IMR-90 (cell line): Measurements from ENCODE around the gene MFAP2. TPM values are rescaled to one million over a fixed set of nuclear protein-coding genes. Genes with fewer than 3 reads are reported as not detected.

ENCODE experiments used
- ATAC-seq: fragments of 200-7000 bp; cut with Tn5 transposase; 2 replicates; pipeline ENCODE4 v1.9.1; 2020; ENCODE audit warnings: low read depth, mild to moderate bottlenecking, moderate library complexity
- BruUV-seq: library from RNA; stranded (reverse); fragments of 400-500 nt; replicated peaks from 2 replicates; lab custom pipeline; 2021; lab: Mats Ljungman, UMichigan
- CTCF ChIA-PET: fragments of 300-600 bp; formaldehyde crosslinking; extraction: SDS; loops from one replicate; lab custom pipeline; 2021; ENCODE audit warnings: antibody characterized with exemption; lab: Yijun Ruan, JAX
- POLR2A ChIA-PET: fragments of 300-600 bp; sonication (Branson Sonifier 250); formaldehyde crosslinking; loops from one replicate; lab custom pipeline; 2022; ENCODE audit warnings: antibody characterized with exemption; ENCODE audit not compliant: unreplicated experiment; lab: Charles Lee
- DNase-seq: peaks from one replicate; pipeline ENCODE4 v3.0.0; 2013
- H2AFZ ChIP-seq: replicated peaks from 2 replicates; pipeline ENCODE3; 2013; ENCODE audit warnings: low read length, mild to moderate bottlenecking; ENCODE audit not compliant: poor library complexity
- H2AK5ac ChIP-seq: 2 replicates; pipeline ENCODE4 v1.6.1; 2013; ENCODE audit warnings: low read depth, low read length, inconsistent platforms
- H2AK9ac ChIP-seq: replicated peaks from 2 replicates; pipeline ENCODE3; 2013; ENCODE audit warnings: mild to moderate bottlenecking, low read depth, low read length, moderate library complexity; ENCODE audit not compliant: poor library complexity
- H2BK120ac ChIP-seq: 2 replicates; pipeline ENCODE4 v1.6.1; 2013; ENCODE audit warnings: low read depth, low read length, inconsistent platforms
- H2BK15ac ChIP-seq: 3 replicates; pipeline ENCODE4 v1.6.1; 2013; ENCODE audit warnings: low read depth, low read length, inconsistent platforms
- H2BK20ac ChIP-seq: 2 replicates; pipeline ENCODE4 v1.6.1; 2013; ENCODE audit warnings: low read depth, mild to moderate bottlenecking, inconsistent platforms, low read length, moderate library complexity
- H2BK5ac ChIP-seq: 2 replicates; pipeline ENCODE4 v1.6.1; 2013; ENCODE audit warnings: mild to moderate bottlenecking, low read depth, low read length, inconsistent platforms; ENCODE audit not compliant: poor library complexity, severe bottlenecking
- H3K14ac ChIP-seq: replicated peaks from 2 replicates; pipeline ENCODE4 v1.6.1; 2013; ENCODE audit warnings: low read depth, low read length, inconsistent platforms
- H3K18ac ChIP-seq: 2 replicates; pipeline ENCODE4 v1.6.1; 2013; ENCODE audit warnings: low read depth, low read length, control low read depth
- H3K23ac ChIP-seq: 2 replicates; pipeline ENCODE4 v1.6.1; 2013; ENCODE audit warnings: low read depth, low read length, inconsistent platforms
- H3K27ac ChIP-seq: 2 replicates; pipeline ENCODE4 v1.5.1; 2013; ENCODE audit warnings: mild to moderate bottlenecking, control low read depth, low read length; ENCODE audit not compliant: insufficient read depth
- H3K27me3 ChIP-seq: 2 replicates; pipeline ENCODE4 v1.6.1; 2013; ENCODE audit warnings: low read length; ENCODE audit not compliant: control insufficient read depth, insufficient read depth
- H3K36me3 ChIP-seq: 2 replicates; pipeline ENCODE4 v1.6.1; 2013; ENCODE audit warnings: low read length, mixed read lengths; ENCODE audit not compliant: control insufficient read depth, insufficient read depth
- H3K4ac ChIP-seq: 2 replicates; pipeline ENCODE4 v1.6.1; 2013; ENCODE audit warnings: low read depth, low read length, inconsistent platforms
- H3K4me1 ChIP-seq: 2 replicates; pipeline ENCODE4 v1.6.1; 2013; ENCODE audit warnings: low read length, mixed read lengths; ENCODE audit not compliant: control insufficient read depth, insufficient read depth
- H3K4me2 ChIP-seq: 2 replicates; pipeline ENCODE4 v1.6.1; 2013; ENCODE audit warnings: low read depth, mild to moderate bottlenecking, control low read depth, low read length, moderate library complexity
- H3K4me3 ChIP-seq: 2 replicates; pipeline ENCODE4 v1.5.1; 2013; ENCODE audit warnings: low read depth, mild to moderate bottlenecking, control low read depth, low read length, moderate library complexity; ENCODE audit not compliant: insufficient read depth
- H3K56ac ChIP-seq: 2 replicates; pipeline ENCODE4 v1.6.1; 2013; ENCODE audit warnings: low read length, inconsistent platforms; ENCODE audit not compliant: insufficient read depth; ENCODE audit errors: extremely low read depth
- H3K79me1 ChIP-seq, 2 experiments: 2 replicates each; pipeline ENCODE4 v1.6.1; 2013; ENCODE audit warnings: low read length in 2 of 2, inconsistent platforms in 1 of 2, low read depth in 1 of 2
- H3K9ac ChIP-seq: 2 replicates; pipeline ENCODE4 v1.6.1; 2013; ENCODE audit warnings: low read depth, low read length, control low read depth
- H3K9me1 ChIP-seq: 2 replicates; pipeline ENCODE4 v1.6.1; 2013; ENCODE audit warnings: low read length, inconsistent platforms; ENCODE audit not compliant: insufficient read depth
- H3K9me3 ChIP-seq: 2 replicates; pipeline ENCODE4 v1.6.1; 2013; ENCODE audit warnings: low read length; ENCODE audit not compliant: control insufficient read depth, insufficient read depth
- H4K20me1 ChIP-seq: 2 replicates; pipeline ENCODE4 v1.6.1; 2013; ENCODE audit warnings: low read length, inconsistent platforms; ENCODE audit not compliant: insufficient read depth
- H4K5ac ChIP-seq: 2 replicates; pipeline ENCODE4 v1.6.1; 2013; ENCODE audit warnings: mild to moderate bottlenecking, low read depth, low read length, control low read depth
- H4K8ac ChIP-seq, 2 experiments: 2 replicates each; pipeline ENCODE4 v1.6.1; 2013; ENCODE audit warnings: low read depth in 2 of 2, low read length in 2 of 2, control low read depth in 1 of 2, inconsistent platforms in 1 of 2
- H4K91ac ChIP-seq: 2 replicates; pipeline ENCODE4 v1.6.1; 2013; ENCODE audit warnings: low read depth, low read length, inconsistent platforms; ENCODE audit not compliant: insufficient read depth
- BHLHE40 ChIP-seq: fragments of 150-350 bp; IDR thresholded peaks from 2 replicates; pipeline ENCODE4 v1.6.1; 2016; ENCODE audit warnings: mild to moderate bottlenecking, low read depth, low read length
- CEBPB ChIP-seq: IDR thresholded peaks from 2 replicates; pipeline ENCODE4 v1.6.1; 2012; ENCODE audit warnings: low read depth, low read length, improper control_type of control experiment
- CHD1 ChIP-seq: IDR thresholded peaks from 2 replicates; pipeline ENCODE4 v1.6.1; 2012; ENCODE audit warnings: low read depth, low read length, improper control_type of control experiment
- FOS ChIP-seq: fragments of 150-350 bp; IDR thresholded peaks from 2 replicates; pipeline ENCODE4 v1.6.1; 2016; ENCODE audit warnings: low read depth, low read length
- MAFK ChIP-seq: IDR thresholded peaks from 2 replicates; pipeline ENCODE4 v1.6.1; 2012; ENCODE audit warnings: low read depth, low read length, improper control_type of control experiment
- MAZ ChIP-seq: IDR thresholded peaks from 2 replicates; pipeline ENCODE4 v1.6.1; 2012; ENCODE audit warnings: low read depth, mild to moderate bottlenecking, low read length, improper control_type of control experiment, moderate library complexity, borderline replicate concordance
- MXI1 ChIP-seq: IDR thresholded peaks from 2 replicates; pipeline ENCODE4 v1.6.1; 2012; ENCODE audit warnings: low read depth, mild to moderate bottlenecking, low read length, moderate library complexity, borderline replicate concordance
- POLR2A ChIP-seq: IDR thresholded peaks from 2 replicates; pipeline ENCODE4 v1.6.1; 2012; ENCODE audit warnings: mild to moderate bottlenecking, low read depth, low read length
- RAD21 ChIP-seq: IDR thresholded peaks from 2 replicates; pipeline ENCODE4 v1.6.1; 2012; ENCODE audit warnings: low read length, improper control_type of control experiment
- RCOR1 ChIP-seq: IDR thresholded peaks from 2 replicates; pipeline ENCODE4 v1.6.1; 2012; ENCODE audit warnings: mild to moderate bottlenecking, low read length, improper control_type of control experiment; ENCODE audit not compliant: insufficient replicate concordance
- RFX5 ChIP-seq: IDR thresholded peaks from 2 replicates; pipeline ENCODE4 v1.8.0; 2012; ENCODE audit warnings: low read depth, mild to moderate bottlenecking, low read length, moderate library complexity
- SMC3 ChIP-seq: fragments of 150-350 bp; IDR thresholded peaks from 2 replicates; pipeline ENCODE4 v1.6.1; 2016; ENCODE audit warnings: low read depth, mild to moderate bottlenecking, antibody characterized with exemption, low read length, moderate library complexity
- WGBS, 2 experiments: methylation state at CpG; one replicate each; pipeline versions ENCODE4 v1.1.5 to v1.1.7; 2013; ENCODE audit warnings: missing lambda C conversion rate in 2 of 2; ENCODE audit not compliant: insufficient read length in 1 of 2; ENCODE audit errors: extremely low coverage in 2 of 2; 5-methylcytosine and 5-hydroxymethylcytosine counted together
- dilution Hi-C: fragments of 300-500 bp; cut with HindIII; formaldehyde crosslinking; loops from one replicate; pipeline ENCODE4 v1.14.3; 2018; ENCODE audit warnings: low sequenced_read_pairs; ENCODE audit not compliant: unreplicated experiment
- in situ Hi-C: fragments of 300-500 bp; cut with MboI; formaldehyde crosslinking; loops from 3 replicates; pipeline ENCODE4 v1.14.3; 2019; ENCODE audit warnings: low sequenced_read_pairs, inconsistent platforms, mixed read lengths
- intact Hi-C: fragments of 100-400 bp; cut with micrococcal nuclease; formaldehyde crosslinking; loops from 2 replicates; pipeline ENCODE4 v1.10.0; 2022
- polyA plus RNA-seq, 3 experiments: library from polyadenylated mRNA; depleted of rRNA; stranded (reverse); fragments of >200 nt; gene quantifications; 2 replicates each; pipeline ENCODE4 v1.2.3, GENCODE V29; 2012; ENCODE audit warnings: low replicate concordance in 1 of 3
- total RNA-seq: library from RNA; depleted of rRNA; stranded (reverse); fragments of >200 nt; gene quantifications from 2 replicates; pipeline ENCODE4 v1.2.3, GENCODE V29; 2012
- TF ChIP-seq, protein P1 (sequence below): conservative IDR thresholded peaks from 2 replicates; pipeline ENCODE4 v1.5.1; 2012; ENCODE audit warnings: mild to moderate bottlenecking, low read depth, low read length, improper control_type of control experiment
- TF ChIP-seq, protein P2 (sequence below): fragments of 150-350 bp; IDR thresholded peaks from 2 replicates; pipeline ENCODE4 v1.6.1; 2017; ENCODE audit warnings: mild to moderate bottlenecking, antibody characterized with exemption, low read length, low read depth

MFAP2 gene
- total and polyA plus RNA-seq, 2 of the 4 experiments (the other 2 are of a cell fraction): 3.9 to 13.9 TPM

DNA sequence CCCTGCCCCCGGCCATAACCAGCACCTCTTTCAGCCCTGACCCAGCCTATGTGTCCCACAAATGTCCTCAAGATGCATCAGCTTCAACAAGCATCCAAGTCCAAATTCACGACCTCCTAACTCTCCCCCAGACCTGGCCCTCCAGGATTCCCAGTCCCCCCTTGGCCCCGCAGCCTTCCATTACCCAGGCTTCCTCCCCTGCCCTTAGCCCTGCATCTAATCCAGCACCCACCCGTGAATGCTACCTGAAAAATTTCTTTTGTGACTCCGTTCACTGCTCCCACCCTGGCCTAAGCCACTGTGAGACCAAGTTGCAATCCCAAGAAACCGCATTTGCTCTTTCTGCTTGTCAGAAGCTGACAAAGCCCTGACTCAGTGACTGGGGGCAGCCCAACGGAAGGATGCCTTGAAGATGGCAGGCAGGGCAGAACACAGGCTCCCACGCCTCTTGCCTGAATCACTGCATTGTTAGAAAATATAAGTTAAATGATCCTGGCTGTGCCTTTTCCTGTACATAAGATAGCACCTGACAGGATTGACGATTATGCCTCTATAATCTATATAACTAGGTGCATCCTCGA, 939 bp upstream of the MFAP2 start:
- peak; percentile 92 for DNase-seq
- ChIA-PET POLR2A (no interaction called here), CTCF (interaction anchor here (0.5 to 1.3 kb wide), 2 partner anchors 64 to 360 kb away, joined by 3 to 4 read pairs; no protein-coding TSS in a partner anchor)
- H3K14ac ChIP-seq: peak overlapping the region; percentile 12; the same call in 1 of the 2 replicates
- peaks cover 3% of the 10 kb centered on the region; the same call in 1 of the 2 replicates for H4K20me1 ChIP-seq
- H3K9me3 ChIP-seq: no peaks in the 10 kb centered on the region
- peak overlapping the region; percentile 7 for H3K4ac ChIP-seq
- H4K5ac ChIP-seq: no peak overlapping the region
- no peak overlapping the region for H3K4me3 ChIP-seq
- peak; percentile 27; the same call in 1 of the 2 replicates for ATAC-seq
- no peaks in the 10 kb centered on the region for H3K9me1 ChIP-seq
- intact Hi-C loops (no loop called here), dilution Hi-C loops (no loop called here), in situ Hi-C loops (no loop called here)
- H3K9ac ChIP-seq: no peak overlapping the region
- H3K27me3 ChIP-seq: no peaks in the 10 kb centered on the region
- peak overlapping the region; percentile 49 for H2AK9ac ChIP-seq
- H2AK5ac ChIP-seq: peak overlapping the region; percentile 0; the same call in 1 of the 2 replicates
- 0 out of 3 replicates have a peak overlapping the region, but pooled peaks have one; percentile 15 for H2BK15ac ChIP-seq
- peak overlapping the region; percentile 7 for H2BK120ac ChIP-seq
- H4K91ac ChIP-seq: no peak overlapping the region
- H2BK20ac ChIP-seq: peak overlapping the region; percentile 50; the same call in 1 of the 2 replicates
- no peak overlapping the region for H2BK5ac ChIP-seq
- no peaks in the 10 kb centered on the region; a peak in 1 of 4 replicates for H3K79me1 ChIP-seq
- no peak overlapping the region for H3K4me2 ChIP-seq
- peaks cover 9% of the 10 kb centered on the region; the same call in 1 of the 2 replicates for H3K4me1 ChIP-seq
- peak overlapping the region; percentile 6; the same call in 1 of the 2 replicates for H3K23ac ChIP-seq
- H2AFZ ChIP-seq: peak overlapping the region; percentile 69
- no peaks in the 10 kb centered on the region; the same call in 1 of the 2 replicates for H3K36me3 ChIP-seq
- no TSS peak for BruUV-seq
- H3K56ac ChIP-seq: no peak overlapping the region
- H3K18ac ChIP-seq: no peak overlapping the region
- WGBS, 2 experiments: 62% methylated on average over 2 of the region's 10 CpGs; no CpG with 5 or more reads in 1 of the 2 experiments
- H3K27ac ChIP-seq: no peak overlapping the region
- H4K8ac ChIP-seq: 0 out of 4 replicates have a peak overlapping the region, but pooled peaks of 1 of the 2 experiments have one; percentile 20
- TF ChIP-seq FOS: peak; percentile 78
- no peak for TF ChIP-seq CHD1
- no peak for TF ChIP-seq RAD21
- peak; percentile 62; the same call in 1 of the 2 replicates for TF ChIP-seq MAZ
- no peak for TF ChIP-seq MXI1
- TF ChIP-seq RFX5: no peak
- TF ChIP-seq POLR2A: 0 out of 2 replicates have a peak, but pooled peaks have one; percentile 32
- TF ChIP-seq BHLHE40: peak; percentile 47; the same call in 1 of the 2 replicates
- TF ChIP-seq MAFK: peak; percentile 51
- TF ChIP-seq, protein P1, sequence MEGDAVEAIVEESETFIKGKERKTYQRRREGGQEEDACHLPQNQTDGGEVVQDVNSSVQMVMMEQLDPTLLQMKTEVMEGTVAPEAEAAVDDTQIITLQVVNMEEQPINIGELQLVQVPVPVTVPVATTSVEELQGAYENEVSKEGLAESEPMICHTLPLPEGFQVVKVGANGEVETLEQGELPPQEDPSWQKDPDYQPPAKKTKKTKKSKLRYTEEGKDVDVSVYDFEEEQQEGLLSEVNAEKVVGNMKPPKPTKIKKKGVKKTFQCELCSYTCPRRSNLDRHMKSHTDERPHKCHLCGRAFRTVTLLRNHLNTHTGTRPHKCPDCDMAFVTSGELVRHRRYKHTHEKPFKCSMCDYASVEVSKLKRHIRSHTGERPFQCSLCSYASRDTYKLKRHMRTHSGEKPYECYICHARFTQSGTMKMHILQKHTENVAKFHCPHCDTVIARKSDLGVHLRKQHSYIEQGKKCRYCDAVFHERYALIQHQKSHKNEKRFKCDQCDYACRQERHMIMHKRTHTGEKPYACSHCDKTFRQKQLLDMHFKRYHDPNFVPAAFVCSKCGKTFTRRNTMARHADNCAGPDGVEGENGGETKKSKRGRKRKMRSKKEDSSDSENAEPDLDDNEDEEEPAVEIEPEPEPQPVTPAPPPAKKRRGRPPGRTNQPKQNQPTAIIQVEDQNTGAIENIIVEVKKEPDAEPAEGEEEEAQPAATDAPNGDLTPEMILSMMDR: no peak
- TF ChIP-seq, protein P2, sequence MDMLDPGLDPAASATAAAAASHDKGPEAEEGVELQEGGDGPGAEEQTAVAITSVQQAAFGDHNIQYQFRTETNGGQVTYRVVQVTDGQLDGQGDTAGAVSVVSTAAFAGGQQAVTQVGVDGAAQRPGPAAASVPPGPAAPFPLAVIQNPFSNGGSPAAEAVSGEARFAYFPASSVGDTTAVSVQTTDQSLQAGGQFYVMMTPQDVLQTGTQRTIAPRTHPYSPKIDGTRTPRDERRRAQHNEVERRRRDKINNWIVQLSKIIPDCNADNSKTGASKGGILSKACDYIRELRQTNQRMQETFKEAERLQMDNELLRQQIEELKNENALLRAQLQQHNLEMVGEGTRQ: no peak
- TF ChIP-seq RCOR1: no peak
- TF ChIP-seq SMC3: no peak
- TF ChIP-seq CEBPB: peak; percentile 68; the same call in 1 of the 2 replicates
